HEK293T (cell line): ENCODE results near the gene SMARCC1.

Source experiments
- ARNT ChIP-seq: fragments of 450-650 bp; IDR thresholded peaks from 2 replicates; pipeline ENCODE4 v1.6.1; 2017; ENCODE audit warnings: mild to moderate bottlenecking
- BHLHE40 ChIP-seq: fragments of 450-650 bp; IDR thresholded peaks from 2 replicates; pipeline ENCODE4 v1.6.1; 2016; ENCODE audit warnings: mild to moderate bottlenecking, moderate library complexity, borderline replicate concordance
- FOXM1 ChIP-seq: fragments of 450-650 bp; IDR thresholded peaks from 2 replicates; pipeline ENCODE4 v1.6.1; 2017; ENCODE audit warnings: mild to moderate bottlenecking, borderline replicate concordance
- HDGF ChIP-seq: fragments of 450-650 bp; IDR thresholded peaks from 2 replicates; pipeline ENCODE4 v1.6.1; 2017; ENCODE audit warnings: antibody characterized with exemption, borderline replicate concordance
- NFRKB ChIP-seq: fragments of 450-650 bp; IDR thresholded peaks from 2 replicates; pipeline ENCODE4 v1.6.1; 2016; ENCODE audit warnings: mild to moderate bottlenecking, moderate library complexity
- SUZ12 ChIP-seq: fragments of 450-650 bp; IDR thresholded peaks from 2 replicates; pipeline ENCODE4 v1.6.1; 2016; ENCODE audit warnings: mild to moderate bottlenecking
- ZNF384 ChIP-seq: fragments of 450-650 bp; IDR thresholded peaks from 2 replicates; pipeline ENCODE4 v1.6.1; 2016

DNA sequence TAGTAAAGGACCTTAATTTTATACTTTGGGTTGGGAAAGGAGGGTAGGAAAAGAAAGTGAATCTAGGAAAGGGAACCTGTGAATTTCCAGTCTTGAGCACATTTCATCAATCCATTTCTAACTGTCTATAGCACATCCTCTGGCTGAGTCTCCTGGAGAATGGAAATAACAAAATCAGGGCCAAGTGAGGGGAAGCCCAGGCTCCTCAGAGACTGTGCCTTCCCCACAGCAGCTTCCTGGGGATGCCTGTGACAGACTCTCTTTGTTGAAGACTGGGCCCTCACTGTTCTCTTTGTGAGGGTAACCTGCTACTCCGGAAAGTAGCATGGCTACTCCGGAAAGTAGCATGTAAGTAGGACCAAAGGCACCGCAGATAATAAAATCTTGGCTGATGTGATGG, 180.4 kb downstream of the SMARCC1 start:
- TF ChIP-seq HDGF (no peak), FOXM1 (no peak), ZNF384 (no peak), SUZ12 (no peak), BHLHE40 (no peak), ARNT (no peak), NFRKB (no peak)
